IPS-18a (cell line): ENCODE results near the gene TKFC.

Experiments used
- H3K27ac ChIP-seq: one replicate; pipeline ENCODE4 v1.5.1; 2013; ENCODE audit warnings: low read length
- H3K27me3 ChIP-seq: one replicate; pipeline ENCODE4 v1.6.1; 2013; ENCODE audit warnings: mild to moderate bottlenecking, low read length; ENCODE audit not compliant: control insufficient read depth, insufficient read depth
- H3K36me3 ChIP-seq: one replicate; pipeline ENCODE4 v1.6.1; 2013; ENCODE audit warnings: low read depth, low read length; ENCODE audit not compliant: control insufficient read depth
- H3K4me1 ChIP-seq: one replicate; pipeline ENCODE4 v1.6.1; 2013; ENCODE audit warnings: low read depth, low read length; ENCODE audit not compliant: control insufficient read depth
- H3K4me3 ChIP-seq: one replicate; pipeline ENCODE4 v1.5.1; 2013; ENCODE audit warnings: low read length
- H3K9ac ChIP-seq: one replicate; pipeline ENCODE4 v1.6.1; 2013; ENCODE audit warnings: mild to moderate bottlenecking, low read length, moderate library complexity
- H3K9me3 ChIP-seq: one replicate; pipeline ENCODE4 v1.6.1; 2013; ENCODE audit warnings: low read depth, low read length; ENCODE audit not compliant: control insufficient read depth

Gene TKFC

DNA sequence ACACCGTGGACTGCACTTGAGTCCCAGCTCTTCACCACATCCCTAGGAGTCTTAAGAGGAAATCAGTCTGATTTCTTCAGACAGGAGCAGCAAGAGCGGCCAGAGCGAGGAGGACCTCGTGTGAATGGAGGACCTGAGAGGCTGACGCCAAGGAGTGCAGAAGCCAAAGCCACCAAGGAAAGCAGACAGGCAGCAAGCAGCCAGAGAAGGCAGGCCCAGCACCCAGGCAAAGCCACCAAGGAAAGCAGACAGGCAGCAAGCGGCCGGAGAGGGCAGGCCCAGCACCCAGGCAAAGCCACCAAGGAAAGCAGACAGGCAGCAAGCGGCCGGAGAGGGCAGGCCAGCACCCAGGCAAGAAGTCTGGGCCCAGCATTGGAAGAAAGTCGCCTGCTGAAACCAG is 16.9 kb downstream of the TKFC start:
- H3K4me3 ChIP-seq = no peak overlapping the region
- H3K36me3 ChIP-seq = peaks cover 8% of the 10 kb centered on the region
- H3K27ac ChIP-seq = no peak overlapping the region
- no peaks in the 10 kb centered on the region for H3K27me3 ChIP-seq
- H3K4me1 ChIP-seq = no peaks in the 10 kb centered on the region
- H3K9me3 ChIP-seq = no peaks in the 10 kb centered on the region
- no peak overlapping the region for H3K9ac ChIP-seq

DNA sequence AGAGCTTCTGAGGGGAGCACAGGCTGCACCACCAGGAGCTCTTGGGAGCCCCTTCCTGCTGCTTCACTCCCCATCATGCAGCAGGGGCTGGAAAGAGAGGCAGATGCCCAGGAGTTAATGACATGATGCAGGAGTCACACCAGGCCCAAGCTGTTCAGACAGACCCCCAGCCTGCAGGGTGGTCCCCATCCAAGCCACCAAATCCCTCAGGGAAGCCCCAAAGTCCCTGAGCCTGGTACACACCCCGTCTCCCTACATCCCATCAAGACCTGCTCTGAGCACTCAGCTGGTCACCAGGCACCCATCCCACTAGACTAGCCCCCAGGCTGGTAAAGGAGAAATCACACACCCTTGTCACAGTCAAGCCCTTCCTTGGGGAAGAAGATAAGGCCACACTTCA is 17.3 kb downstream of the TKFC start:
- no peak overlapping the region for H3K9ac ChIP-seq
- H3K9me3 ChIP-seq = no peaks in the 10 kb centered on the region
- no peaks in the 10 kb centered on the region for H3K27me3 ChIP-seq
- no peaks in the 10 kb centered on the region for H3K4me1 ChIP-seq
- peaks cover 8% of the 10 kb centered on the region for H3K36me3 ChIP-seq
- H3K4me3 ChIP-seq = no peak overlapping the region
- no peak overlapping the region for H3K27ac ChIP-seq

- Histone ChIP-seq H3K27ac (no peak overlapping the region), H3K9me3 (no peaks in the 10 kb centered on the region), H3K36me3 (peaks cover 8% of the 10 kb centered on the region), H3K4me3 (no peak overlapping the region), H3K9ac (no peak overlapping the region), H3K4me1 (no peaks in the 10 kb centered on the region), H3K27me3 (no peaks in the 10 kb centered on the region)
Measured at GRCh38 chr11:61350803-61351202, 17.8 kb downstream of the TKFC start.

DNA sequence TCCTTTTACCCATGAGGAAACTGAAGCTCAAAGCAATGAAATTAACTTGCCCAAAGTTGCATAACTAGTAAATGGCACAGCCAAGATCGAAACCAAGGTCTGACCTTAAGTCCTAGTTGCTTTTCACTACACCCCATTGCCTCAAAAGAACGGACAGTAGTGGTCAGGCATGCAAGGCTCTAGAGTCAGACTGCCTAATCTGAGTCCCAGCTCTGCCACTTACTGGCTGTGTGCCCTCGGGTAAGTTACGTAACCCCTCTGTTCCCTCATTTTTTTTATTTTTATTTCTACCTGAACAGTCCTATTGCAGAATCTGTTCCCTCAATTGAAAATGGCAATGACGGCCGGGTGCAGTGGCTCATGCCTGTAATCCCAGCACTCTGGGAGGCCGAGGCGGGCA is 19.0 kb downstream of the TKFC start:
- H3K4me3 ChIP-seq = no peak overlapping the region
- no peak overlapping the region for H3K27ac ChIP-seq
- no peaks in the 10 kb centered on the region for H3K9me3 ChIP-seq
- no peaks in the 10 kb centered on the region for H3K27me3 ChIP-seq
- no peak overlapping the region for H3K9ac ChIP-seq
- H3K4me1 ChIP-seq = no peaks in the 10 kb centered on the region
- H3K36me3 ChIP-seq = peaks cover 8% of the 10 kb centered on the region

DNA sequence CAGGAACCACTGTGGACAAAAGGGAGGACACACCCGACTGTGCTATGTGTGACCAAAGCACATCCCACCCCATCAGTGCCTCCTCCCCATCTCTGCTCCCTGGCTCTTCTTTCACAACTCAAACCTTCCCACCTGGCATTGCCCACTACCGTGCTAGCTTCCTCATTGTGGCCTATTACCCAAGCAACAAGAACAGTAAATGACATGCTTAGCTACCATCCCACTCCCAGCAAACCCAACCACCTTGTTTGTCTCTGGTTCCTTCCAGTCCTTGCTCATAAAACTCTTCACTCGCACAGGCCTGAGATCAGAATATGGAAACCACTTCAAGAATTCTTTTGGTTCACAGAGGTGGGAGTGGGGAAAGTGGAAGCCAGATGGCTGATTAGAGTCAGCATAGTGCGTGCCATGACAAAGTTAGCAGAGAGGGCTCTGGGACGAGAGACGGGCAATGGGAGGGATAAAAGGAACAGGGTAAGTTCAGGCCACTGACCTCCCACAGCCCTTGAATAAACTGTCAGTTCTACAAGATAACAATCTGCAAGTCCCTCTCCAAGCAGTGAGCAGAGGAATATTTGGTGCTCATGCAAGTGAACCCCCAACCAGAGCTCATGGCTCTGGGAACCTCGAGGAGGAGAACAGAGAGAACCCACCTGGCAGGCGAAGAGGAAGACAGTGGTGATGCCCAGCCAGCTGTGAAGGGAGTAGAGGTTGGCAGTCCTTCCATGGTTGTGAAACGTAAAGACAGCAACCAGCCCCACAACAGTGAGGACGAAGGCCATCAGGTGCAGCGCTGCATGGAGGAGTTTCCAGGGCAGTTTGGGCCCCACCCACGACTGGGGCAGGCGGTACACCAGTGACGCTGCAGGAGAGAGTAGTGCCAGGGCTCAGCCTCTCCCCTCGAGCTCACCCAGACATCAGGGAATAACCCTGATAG is 20.4 kb downstream of the TKFC start:
- Histone ChIP-seq H3K27me3 (no peaks in the 10 kb centered on the region), H3K4me1 (no peaks in the 10 kb centered on the region), H3K27ac (no peak overlapping the region), H3K9me3 (no peaks in the 10 kb centered on the region), H3K9ac (no peak overlapping the region), H3K36me3 (peaks cover 8% of the 10 kb centered on the region), H3K4me3 (no peak overlapping the region)

- no peaks in the 10 kb centered on the region for H3K9me3 ChIP-seq
- H3K27me3 ChIP-seq = no peaks in the 10 kb centered on the region
- peaks cover 8% of the 10 kb centered on the region for H3K36me3 ChIP-seq
- H3K4me1 ChIP-seq = no peaks in the 10 kb centered on the region
- H3K9ac ChIP-seq = no peak overlapping the region
- H3K4me3 ChIP-seq = no peak overlapping the region
- H3K27ac ChIP-seq = no peak overlapping the region
Measured at GRCh38 chr11:61354208-61354607, 21.2 kb downstream of the TKFC start.

GRCh38 chr11:61356706-61357105 is 23.7 kb downstream of the TKFC start:
- H3K27me3 ChIP-seq = no peaks in the 10 kb centered on the region
- H3K9ac ChIP-seq = no peak overlapping the region
- H3K27ac ChIP-seq = no peak overlapping the region
- H3K4me3 ChIP-seq = no peak overlapping the region
- H3K36me3 ChIP-seq = peaks cover 4% of the 10 kb centered on the region
- no peaks in the 10 kb centered on the region for H3K9me3 ChIP-seq
- H3K4me1 ChIP-seq = no peaks in the 10 kb centered on the region

GRCh38 chr11:61357233-61357893 is 24.3 kb downstream of the TKFC start:
- Histone ChIP-seq H3K4me3 (no peak overlapping the region), H3K9ac (no peak overlapping the region), H3K36me3 (peaks cover 4% of the 10 kb centered on the region), H3K9me3 (no peaks in the 10 kb centered on the region), H3K27me3 (no peaks in the 10 kb centered on the region), H3K27ac (no peak overlapping the region), H3K4me1 (no peaks in the 10 kb centered on the region)

GRCh38 chr11:61357894-61358239 is 24.8 kb downstream of the TKFC start:
- Histone ChIP-seq H3K36me3 (peaks cover 4% of the 10 kb centered on the region), H3K27ac (no peak overlapping the region), H3K4me3 (no peak overlapping the region), H3K9ac (no peak overlapping the region), H3K9me3 (no peaks in the 10 kb centered on the region), H3K4me1 (no peaks in the 10 kb centered on the region), H3K27me3 (no peaks in the 10 kb centered on the region)

GRCh38 chr11:61358566-61358965 is 25.5 kb downstream of the TKFC start:
- Histone ChIP-seq H3K4me1 (peaks cover 4% of the 10 kb centered on the region), H3K36me3 (no peaks in the 10 kb centered on the region), H3K4me3 (no peak overlapping the region), H3K27ac (no peak overlapping the region), H3K9me3 (no peaks in the 10 kb centered on the region), H3K27me3 (no peaks in the 10 kb centered on the region), H3K9ac (no peak overlapping the region)

- H3K4me1 ChIP-seq = peaks cover 4% of the 10 kb centered on the region
- H3K36me3 ChIP-seq = peaks cover 8% of the 10 kb centered on the region
- H3K27me3 ChIP-seq = no peaks in the 10 kb centered on the region
- no peak overlapping the region for H3K27ac ChIP-seq
- no peaks in the 10 kb centered on the region for H3K9me3 ChIP-seq
- no peak overlapping the region for H3K4me3 ChIP-seq
- no peak overlapping the region for H3K9ac ChIP-seq
Measured at GRCh38 chr11:61359516-61359915, 26.5 kb downstream of the TKFC start.
